Smooth muscle cell (in vitro differentiated cells): ENCODE data around the gene CORO2B. TPM values are rescaled to one million over a fixed set of nuclear protein-coding genes. Genes with fewer than 3 reads are reported as not detected.

Experiments used
- DNase-seq: peaks from one replicate; lab custom pipeline; 2025; ENCODE audit not compliant: unreplicated experiment; lab: John Stamatoyannopoulos, UW
- H2AFZ ChIP-seq: fragments of 200-600 bp; sonication (generic); 2 replicates; pipeline ENCODE4 v1.6.0; 2016; ENCODE audit warnings: antibody characterized with exemption, low read depth, mild to moderate bottlenecking
- H3F3A ChIP-seq: fragments of 200-600 bp; sonication (generic); 2 replicates; pipeline ENCODE4 v1.6.0; 2017; ENCODE audit warnings: antibody characterized with exemption, low read depth
- H3K27ac ChIP-seq: fragments of 200-600 bp; sonication (generic); 2 replicates; pipeline ENCODE4 v1.5.1; 2016; ENCODE audit warnings: low read depth, mild to moderate bottlenecking
- H3K27me3 ChIP-seq: fragments of 200-600 bp; sonication (generic); 2 replicates; pipeline ENCODE4 v1.6.1; 2016; ENCODE audit warnings: low read depth, mild to moderate bottlenecking
- H3K36me3 ChIP-seq: fragments of 200-600 bp; sonication (generic); 2 replicates; pipeline ENCODE4 v1.5.1; 2016; ENCODE audit warnings: low read depth
- H3K4me1 ChIP-seq: fragments of 200-600 bp; sonication (generic); 2 replicates; pipeline ENCODE4 v1.5.1; 2016; ENCODE audit warnings: low read depth
- H3K4me2 ChIP-seq: fragments of 200-600 bp; sonication (generic); 2 replicates; pipeline ENCODE4 v1.6.0; 2016; ENCODE audit warnings: mild to moderate bottlenecking
- H3K4me3 ChIP-seq: fragments of 200-600 bp; sonication (generic); 2 replicates; pipeline ENCODE4 v1.5.1; 2016; ENCODE audit warnings: mild to moderate bottlenecking
- H3K79me2 ChIP-seq: fragments of 200-600 bp; sonication (generic); 2 replicates; pipeline ENCODE4 v1.6.0; 2016; ENCODE audit warnings: low read depth, mild to moderate bottlenecking
- H3K9ac ChIP-seq: fragments of 200-600 bp; sonication (generic); 2 replicates; pipeline ENCODE4 v1.6.0; 2016; ENCODE audit warnings: low read depth
- H3K9me3 ChIP-seq: fragments of 200-600 bp; sonication (generic); replicated peaks from 2 replicates; pipeline ENCODE4 v1.5.1; 2016; ENCODE audit warnings: low read depth
- H4K20me1 ChIP-seq: fragments of 200-600 bp; sonication (generic); 2 replicates; pipeline ENCODE4 v1.6.0; 2016; ENCODE audit warnings: low read depth
- CTCF ChIP-seq: fragments of 200-600 bp; sonication (generic); IDR thresholded peaks from 2 replicates; pipeline ENCODE4 v1.5.1; 2017; ENCODE audit warnings: borderline replicate concordance, mild to moderate bottlenecking, antibody characterized with exemption; ENCODE audit not compliant: insufficient read depth, poor library complexity, severe bottlenecking
- WGBS: methylation state at CpG from one replicate; pipeline ENCODE4 v1.1.7; 2016; ENCODE audit warnings: low lambda C conversion rate; 5-methylcytosine and 5-hydroxymethylcytosine counted together
- polyA plus RNA-seq: library from polyadenylated mRNA; unstranded; fragments of >200 nt; fragmentation: Nextera tagmentation; extraction: Ambion mirVana; gene quantifications from 2 replicates; pipeline ENCODE4 v1.2.1, GENCODE V29; 2016
- total RNA-seq: library from RNA; depleted of rRNA; stranded (reverse); fragments of >200 nt; gene quantifications from 2 replicates; pipeline ENCODE4 v1.2.3, GENCODE V29; 2014

Gene CORO2B
- total and polyA plus RNA-seq, 2 experiments from 2014 or later, result 0.47 to 0.49 TPM

GRCh38 chr15:68668926-68669600 is 90.3 kb downstream of the CORO2B start:
- H3K9ac ChIP-seq, result no peak overlapping the region

GRCh38 chr15:68672251-68672650 is 93.5 kb downstream of the CORO2B start:
- H3K27ac ChIP-seq, result no peak overlapping the region
- TF ChIP-seq CTCF, result no peak
- H4K20me1 ChIP-seq, result no peaks in the 10 kb centered on the region
- no peak overlapping the region for H3K9ac ChIP-seq
- H2AFZ ChIP-seq, result no peak overlapping the region
- no peaks in the 10 kb centered on the region for H3K36me3 ChIP-seq
- DNase-seq, result no peak
- H3K4me3 ChIP-seq, result no peak overlapping the region
- 62% methylated on average over 4 of the region's 4 CpGs for WGBS
- peaks cover 3% of the 10 kb centered on the region for H3K4me1 ChIP-seq
- H3K4me2 ChIP-seq, result no peak overlapping the region
- no peaks in the 10 kb centered on the region for H3F3A ChIP-seq
- no peaks in the 10 kb centered on the region for H3K9me3 ChIP-seq
- H3K27me3 ChIP-seq, result no peaks in the 10 kb centered on the region
- H3K79me2 ChIP-seq, result no peaks in the 10 kb centered on the region

More at GRCh38 chr15:68668926-68669600, 90.3 kb downstream of the CORO2B start:
- no peaks in the 10 kb centered on the region for H3K27me3 ChIP-seq
- no peak for DNase-seq
- H3K4me2 ChIP-seq, result no peak overlapping the region
- no peak overlapping the region for H2AFZ ChIP-seq
- H3K9me3 ChIP-seq, result no peaks in the 10 kb centered on the region
- WGBS, result 97% methylated on average over 11 of the region's 11 CpGs
- no peaks in the 10 kb centered on the region for H3F3A ChIP-seq
- H3K4me1 ChIP-seq, result no peaks in the 10 kb centered on the region
- no peak for TF ChIP-seq CTCF
- H3K36me3 ChIP-seq, result no peaks in the 10 kb centered on the region
- no peak overlapping the region for H3K27ac ChIP-seq
- no peaks in the 10 kb centered on the region for H3K79me2 ChIP-seq
- H3K4me3 ChIP-seq, result no peak overlapping the region
- no peaks in the 10 kb centered on the region for H4K20me1 ChIP-seq

- Histone ChIP-seq H3K27ac (no peak overlapping the region), H3F3A (no peaks in the 10 kb centered on the region), H3K4me1 (peaks cover 3% of the 10 kb centered on the region), H3K4me3 (no peak overlapping the region), H4K20me1 (no peaks in the 10 kb centered on the region), H3K27me3 (no peaks in the 10 kb centered on the region), H3K79me2 (no peaks in the 10 kb centered on the region), H2AFZ (no peak overlapping the region), H3K9me3 (no peaks in the 10 kb centered on the region), H3K36me3 (no peaks in the 10 kb centered on the region), H3K9ac (no peak overlapping the region), H3K4me2 (no peak overlapping the region)
- 75% methylated on average over 4 of the region's 4 CpGs for WGBS
- peak; percentile 12 for TF ChIP-seq CTCF
- DNase-seq, result no peak
These were observed 94.0 kb downstream of the CORO2B start for GRCh38 chr15:68672781-68673205.

- H3K4me1 ChIP-seq, result peaks cover 3% of the 10 kb centered on the region
- WGBS, result 74% methylated on average over 5 of the region's 5 CpGs
- H3K79me2 ChIP-seq, result no peaks in the 10 kb centered on the region
- no peak for TF ChIP-seq CTCF
- no peak overlapping the region for H2AFZ ChIP-seq
- no peak for DNase-seq
- no peaks in the 10 kb centered on the region for H3F3A ChIP-seq
- no peaks in the 10 kb centered on the region for H3K36me3 ChIP-seq
- H3K9ac ChIP-seq, result no peak overlapping the region
- H3K4me2 ChIP-seq, result no peak overlapping the region
- no peaks in the 10 kb centered on the region for H4K20me1 ChIP-seq
- no peaks in the 10 kb centered on the region for H3K9me3 ChIP-seq
- H3K4me3 ChIP-seq, result no peak overlapping the region
- H3K27ac ChIP-seq, result no peak overlapping the region
- no peaks in the 10 kb centered on the region for H3K27me3 ChIP-seq
These were observed 96.2 kb downstream of the CORO2B start for GRCh38 chr15:68674975-68675374.
